K562 (cell line): ENCODE results near the gene SLC22A4. TPM values are rescaled to one million over a fixed set of nuclear protein-coding genes. Genes with fewer than 3 reads are reported as not detected.

Experiments
- BRD9 ChIP-seq: fragments of 450-650 bp; IDR thresholded peaks from 2 replicates; pipeline ENCODE4 v1.6.1; 2018; ENCODE audit warnings: low read depth; ENCODE audit not compliant: partially characterized antibody
- FOXP1 ChIP-seq: sonication (generic); formaldehyde crosslinking; IDR thresholded peaks from 2 replicates; pipeline ENCODE4 v1.8.0; 2022; ENCODE audit warnings: mild to moderate bottlenecking, missing genetic modification reagents
- HDGF ChIP-seq: fragments of 450-650 bp; IDR thresholded peaks from 2 replicates; pipeline ENCODE4 v1.6.1; 2016
- LARP7 ChIP-seq: fragments of 450-650 bp; IDR thresholded peaks from 2 replicates; pipeline ENCODE4 v1.6.1; 2016
- LCOR ChIP-seq: sonication (generic); formaldehyde crosslinking; IDR thresholded peaks from 2 replicates; pipeline ENCODE4 v1.8.0; 2022; ENCODE audit warnings: mild to moderate bottlenecking, missing genetic modification reagents
- MEIS2 ChIP-seq: fragments of 450-650 bp; IDR thresholded peaks from 2 replicates; pipeline ENCODE4 v1.6.1; 2014; ENCODE audit warnings: mild to moderate bottlenecking; ENCODE audit not compliant: partially characterized antibody
- RBM17 ChIP-seq: fragments of 200-400 bp; formaldehyde crosslinking; IDR thresholded peaks from 2 replicates; pipeline ENCODE4 v1.6.1; 2017; ENCODE audit warnings: low read depth, mild to moderate bottlenecking, low read length, borderline replicate concordance
- SMAD1 ChIP-seq: fragments of 150-350 bp; IDR thresholded peaks from 2 replicates; pipeline ENCODE4 v1.6.1; 2014; ENCODE audit warnings: low read length, low read depth; ENCODE audit not compliant: partially characterized antibody
- TAF9B ChIP-seq: fragments of 450-650 bp; IDR thresholded peaks from 2 replicates; pipeline ENCODE4 v1.6.1; 2018; ENCODE audit warnings: mild to moderate bottlenecking; ENCODE audit not compliant: partially characterized antibody
- ZNF436 ChIP-seq: fragments of 250-450, 450-650 bp; sonication (Bioruptor Pico); formaldehyde crosslinking; IDR thresholded peaks from 2 replicates; pipeline ENCODE4 v1.7.0; 2020; ENCODE audit warnings: mild to moderate bottlenecking
- ZNF707 ChIP-seq: fragments of 250-450 bp; sonication (Bioruptor Pico); conservative IDR thresholded peaks from 2 replicates; pipeline ENCODE4 v1.8.0; 2022; ENCODE audit warnings: inconsistent platforms, mild to moderate bottlenecking, moderate library complexity
- polyA plus RNA-seq, 8 experiments: library from polyadenylated mRNA; depleted of rRNA in 4 of 8; stranded (reverse) in 5 of 8; unstranded in 3 of 8; fragments of >200 nt; fragmentation: Nextera tagmentation in 2 of 8; fragmentation: Illumina TruSeq in 1 of 8; extraction: Ambion mirVana in 2 of 8; extraction: Trizol in 1 of 8; gene quantifications; 2 replicates each; pipeline versions ENCODE4 v1.2.1 to v1.2.3, GENCODE V29; 2011 to 2014; ENCODE audit warnings: inconsistent platforms in 1 of 8, missing spikeins in 1 of 8
- total RNA-seq, 7 experiments: library from RNA; depleted of rRNA in 6 of 7; stranded (reverse); fragments of >200 nt in 6 of 7; fragmentation: Illumina TruSeq in 2 of 7; extraction: Trizol in 2 of 7; gene quantifications; 2 replicates each; pipeline versions ENCODE4 v1.2.1 to v1.2.3, GENCODE V29; 2011 to 2021; ENCODE audit warnings: low replicate concordance in 1 of 7
- TF ChIP-seq, protein P1 (sequence below), 2 experiments: fragments of 200-800 bp in 1 of 2; sonication (Bioruptor generic) in 1 of 2; sonication (generic) in 1 of 2; formaldehyde crosslinking in 1 of 2; IDR thresholded peaks in 1 of 2; conservative IDR thresholded peaks in 1 of 2; 2 replicates each; pipeline versions ENCODE4 v1.5.0 to v1.6.1; 2016 to 2020; ENCODE audit warnings: missing compliant biosample characterization in 1 of 2, missing genetic modification characterization in 1 of 2, missing genetic modification reagents in 1 of 2
- TF ChIP-seq, protein P2 (sequence below): fragments of 250-450 bp; sonication (Bioruptor Pico); IDR thresholded peaks from 2 replicates; pipeline ENCODE4 v1.8.0; 2022; ENCODE audit warnings: moderate library complexity, mild to moderate bottlenecking, inconsistent platforms
- TF ChIP-seq, protein P3 (sequence below): sonication (generic); formaldehyde crosslinking; IDR thresholded peaks from 2 replicates; pipeline ENCODE4 v1.8.0; 2022; ENCODE audit warnings: mild to moderate bottlenecking, missing genetic modification reagents
- TF ChIP-seq, protein P4 (sequence below): sonication (generic); formaldehyde crosslinking; IDR thresholded peaks from 2 replicates; pipeline ENCODE4 v1.8.0; 2022; ENCODE audit warnings: mild to moderate bottlenecking, missing genetic modification reagents
- TF ChIP-seq, protein P5 (sequence below): fragments of 450-650 bp; formaldehyde crosslinking; IDR thresholded peaks from 2 replicates; pipeline ENCODE4 v1.4.0; 2022; ENCODE audit warnings: mild to moderate bottlenecking, moderate library complexity
- TF ChIP-seq, protein P6 (sequence below): fragments of 450-650 bp; IDR thresholded peaks from 2 replicates; pipeline ENCODE4 v1.7.1; 2018; ENCODE audit warnings: mild to moderate bottlenecking, low read depth; ENCODE audit not compliant: partially characterized antibody
- TF ChIP-seq, protein P7 (sequence below): fragments of 200-800 bp; sonication (Bioruptor generic); IDR thresholded peaks from 2 replicates; pipeline ENCODE4 v1.6.1; 2017; ENCODE audit warnings: missing genetic modification characterization, missing compliant biosample characterization

The SLC22A4 gene
- total and polyA plus RNA-seq, 9 of the 15 experiments (the other 6 are each of a cell fraction or from before 2014, with no cell fraction given) = 2.7 to 9.5 (median 6.2) TPM

DNA sequence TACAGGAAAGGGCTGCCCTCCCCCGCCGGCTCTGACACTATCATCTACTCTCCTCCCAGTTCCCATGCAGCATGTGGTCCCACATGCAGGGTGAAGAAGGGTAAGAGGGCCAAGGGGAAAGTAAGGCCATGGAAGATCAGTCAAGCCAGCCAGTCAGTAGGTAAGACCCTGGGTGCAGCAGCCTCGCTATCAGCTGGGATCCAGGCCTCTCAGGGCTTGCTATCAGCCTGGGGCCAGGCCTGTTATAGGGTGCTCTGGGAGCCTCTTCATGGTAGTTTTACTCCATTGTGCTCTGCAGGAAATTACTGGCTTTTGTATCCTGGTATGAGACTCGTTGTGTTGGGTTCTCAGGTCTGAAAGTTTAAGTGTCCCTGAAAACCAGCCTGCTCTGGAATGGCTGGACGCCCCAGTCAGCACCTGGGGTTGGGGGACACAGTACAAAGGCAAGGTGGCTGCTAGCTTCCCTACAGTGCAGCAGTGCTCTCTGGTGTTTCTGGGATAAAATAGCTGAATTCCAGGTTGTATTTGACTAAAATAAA is 21.4 kb downstream of the SLC22A4 start (continued):
- TF ChIP-seq, protein P1, sequence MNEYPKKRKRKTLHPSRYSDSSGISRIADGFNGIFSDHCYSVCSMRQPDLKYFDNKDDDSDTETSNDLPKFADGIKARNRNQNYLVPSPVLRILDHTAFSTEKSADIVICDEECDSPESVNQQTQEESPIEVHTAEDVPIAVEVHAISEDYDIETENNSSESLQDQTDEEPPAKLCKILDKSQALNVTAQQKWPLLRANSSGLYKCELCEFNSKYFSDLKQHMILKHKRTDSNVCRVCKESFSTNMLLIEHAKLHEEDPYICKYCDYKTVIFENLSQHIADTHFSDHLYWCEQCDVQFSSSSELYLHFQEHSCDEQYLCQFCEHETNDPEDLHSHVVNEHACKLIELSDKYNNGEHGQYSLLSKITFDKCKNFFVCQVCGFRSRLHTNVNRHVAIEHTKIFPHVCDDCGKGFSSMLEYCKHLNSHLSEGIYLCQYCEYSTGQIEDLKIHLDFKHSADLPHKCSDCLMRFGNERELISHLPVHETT (CRISPR knock-in tag; conservative IDR thresholded peaks at IDR 0.05 in 1 of 2, IDR thresholded peaks at IDR 0.05 in 1 of 2) = no peak
- TF ChIP-seq, protein P2, sequence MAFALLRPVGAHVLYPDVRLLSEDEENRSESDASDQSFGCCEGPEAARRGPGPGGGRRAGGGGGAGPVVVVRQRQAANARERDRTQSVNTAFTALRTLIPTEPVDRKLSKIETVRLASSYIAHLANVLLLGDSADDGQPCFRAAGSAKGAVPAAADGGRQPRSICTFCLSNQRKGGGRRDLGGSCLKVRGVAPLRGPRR (CRISPR knock-in tag) = peak; percentile 62; the same call in 1 of the 2 replicates
- TF ChIP-seq ZNF436 = no peak
- no peak for TF ChIP-seq RBM17
- TF ChIP-seq ZNF707 (CRISPR knock-in tag) = no peak
- TF ChIP-seq, protein P3, sequence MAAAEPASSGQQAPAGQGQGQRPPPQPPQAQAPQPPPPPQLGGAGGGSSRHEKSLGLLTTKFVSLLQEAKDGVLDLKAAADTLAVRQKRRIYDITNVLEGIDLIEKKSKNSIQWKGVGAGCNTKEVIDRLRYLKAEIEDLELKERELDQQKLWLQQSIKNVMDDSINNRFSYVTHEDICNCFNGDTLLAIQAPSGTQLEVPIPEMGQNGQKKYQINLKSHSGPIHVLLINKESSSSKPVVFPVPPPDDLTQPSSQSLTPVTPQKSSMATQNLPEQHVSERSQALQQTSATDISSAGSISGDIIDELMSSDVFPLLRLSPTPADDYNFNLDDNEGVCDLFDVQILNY (CRISPR knock-in tag) = no peak
- TF ChIP-seq, protein P4, sequence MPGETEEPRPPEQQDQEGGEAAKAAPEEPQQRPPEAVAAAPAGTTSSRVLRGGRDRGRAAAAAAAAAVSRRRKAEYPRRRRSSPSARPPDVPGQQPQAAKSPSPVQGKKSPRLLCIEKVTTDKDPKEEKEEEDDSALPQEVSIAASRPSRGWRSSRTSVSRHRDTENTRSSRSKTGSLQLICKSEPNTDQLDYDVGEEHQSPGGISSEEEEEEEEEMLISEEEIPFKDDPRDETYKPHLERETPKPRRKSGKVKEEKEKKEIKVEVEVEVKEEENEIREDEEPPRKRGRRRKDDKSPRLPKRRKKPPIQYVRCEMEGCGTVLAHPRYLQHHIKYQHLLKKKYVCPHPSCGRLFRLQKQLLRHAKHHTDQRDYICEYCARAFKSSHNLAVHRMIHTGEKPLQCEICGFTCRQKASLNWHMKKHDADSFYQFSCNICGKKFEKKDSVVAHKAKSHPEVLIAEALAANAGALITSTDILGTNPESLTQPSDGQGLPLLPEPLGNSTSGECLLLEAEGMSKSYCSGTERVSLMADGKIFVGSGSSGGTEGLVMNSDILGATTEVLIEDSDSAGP = no peak
- TF ChIP-seq, protein P5, sequence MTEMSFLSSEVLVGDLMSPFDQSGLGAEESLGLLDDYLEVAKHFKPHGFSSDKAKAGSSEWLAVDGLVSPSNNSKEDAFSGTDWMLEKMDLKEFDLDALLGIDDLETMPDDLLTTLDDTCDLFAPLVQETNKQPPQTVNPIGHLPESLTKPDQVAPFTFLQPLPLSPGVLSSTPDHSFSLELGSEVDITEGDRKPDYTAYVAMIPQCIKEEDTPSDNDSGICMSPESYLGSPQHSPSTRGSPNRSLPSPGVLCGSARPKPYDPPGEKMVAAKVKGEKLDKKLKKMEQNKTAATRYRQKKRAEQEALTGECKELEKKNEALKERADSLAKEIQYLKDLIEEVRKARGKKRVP = no peak
- TF ChIP-seq HDGF = no peak
- TF ChIP-seq, protein P6, sequence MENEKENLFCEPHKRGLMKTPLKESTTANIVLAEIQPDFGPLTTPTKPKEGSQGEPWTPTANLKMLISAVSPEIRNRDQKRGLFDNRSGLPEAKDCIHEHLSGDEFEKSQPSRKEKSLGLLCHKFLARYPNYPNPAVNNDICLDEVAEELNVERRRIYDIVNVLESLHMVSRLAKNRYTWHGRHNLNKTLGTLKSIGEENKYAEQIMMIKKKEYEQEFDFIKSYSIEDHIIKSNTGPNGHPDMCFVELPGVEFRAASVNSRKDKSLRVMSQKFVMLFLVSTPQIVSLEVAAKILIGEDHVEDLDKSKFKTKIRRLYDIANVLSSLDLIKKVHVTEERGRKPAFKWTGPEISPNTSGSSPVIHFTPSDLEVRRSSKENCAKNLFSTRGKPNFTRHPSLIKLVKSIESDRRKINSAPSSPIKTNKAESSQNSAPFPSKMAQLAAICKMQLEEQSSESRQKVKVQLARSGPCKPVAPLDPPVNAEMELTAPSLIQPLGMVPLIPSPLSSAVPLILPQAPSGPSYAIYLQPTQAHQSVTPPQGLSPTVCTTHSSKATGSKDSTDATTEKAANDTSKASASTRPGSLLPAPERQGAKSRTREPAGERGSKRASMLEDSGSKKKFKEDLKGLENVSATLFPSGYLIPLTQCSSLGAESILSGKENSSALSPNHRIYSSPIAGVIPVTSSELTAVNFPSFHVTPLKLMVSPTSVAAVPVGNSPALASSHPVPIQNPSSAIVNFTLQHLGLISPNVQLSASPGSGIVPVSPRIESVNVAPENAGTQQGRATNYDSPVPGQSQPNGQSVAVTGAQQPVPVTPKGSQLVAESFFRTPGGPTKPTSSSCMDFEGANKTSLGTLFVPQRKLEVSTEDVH = no peak
- TF ChIP-seq, protein P7, sequence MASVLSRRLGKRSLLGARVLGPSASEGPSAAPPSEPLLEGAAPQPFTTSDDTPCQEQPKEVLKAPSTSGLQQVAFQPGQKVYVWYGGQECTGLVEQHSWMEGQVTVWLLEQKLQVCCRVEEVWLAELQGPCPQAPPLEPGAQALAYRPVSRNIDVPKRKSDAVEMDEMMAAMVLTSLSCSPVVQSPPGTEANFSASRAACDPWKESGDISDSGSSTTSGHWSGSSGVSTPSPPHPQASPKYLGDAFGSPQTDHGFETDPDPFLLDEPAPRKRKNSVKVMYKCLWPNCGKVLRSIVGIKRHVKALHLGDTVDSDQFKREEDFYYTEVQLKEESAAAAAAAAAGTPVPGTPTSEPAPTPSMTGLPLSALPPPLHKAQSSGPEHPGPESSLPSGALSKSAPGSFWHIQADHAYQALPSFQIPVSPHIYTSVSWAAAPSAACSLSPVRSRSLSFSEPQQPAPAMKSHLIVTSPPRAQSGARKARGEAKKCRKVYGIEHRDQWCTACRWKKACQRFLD (CRISPR knock-in tag) = no peak
- TF ChIP-seq MEIS2 = peak; percentile 20
- no peak for TF ChIP-seq LCOR (CRISPR knock-in tag)
- no peak for TF ChIP-seq TAF9B
- peak; percentile 67 for TF ChIP-seq BRD9
- TF ChIP-seq LARP7 = no peak
- no peak for TF ChIP-seq SMAD1
- 0 out of 2 replicates have a peak, but pooled peaks have one; percentile 52 for TF ChIP-seq FOXP1 (CRISPR knock-in tag)
